Neural cell (in vitro differentiated cells): ENCODE data around the gene SCFD1. TPM values are rescaled to one million over a fixed set of nuclear protein-coding genes. Genes with fewer than 3 reads are reported as not detected.

Experiments
- H2AFZ ChIP-seq: fragments of 200-600, 300-800 bp; sonication (generic), shearing (Covaris generic); 2 replicates; pipeline ENCODE4 v1.6.0; 2014; ENCODE audit warnings: low read depth, mild to moderate bottlenecking, antibody characterized with exemption, low read length, moderate library complexity
- H3F3A ChIP-seq: fragments of 200-600 bp; shearing (Covaris generic); 2 replicates; pipeline ENCODE4 v1.6.1; 2016; ENCODE audit warnings: mild to moderate bottlenecking, moderate library complexity, mixed read lengths, antibody characterized with exemption, low read length; ENCODE audit not compliant: insufficient read depth, poor library complexity, severe bottlenecking
- H3K27ac ChIP-seq: fragments of 200-600, 300-800 bp; sonication (generic), shearing (Covaris generic); 2 replicates; pipeline ENCODE4 v1.5.1; 2014; ENCODE audit warnings: mild to moderate bottlenecking, low read length, moderate library complexity
- H3K27me3 ChIP-seq: fragments of 300-800, 200-600 bp; sonication (generic), shearing (Covaris generic); 2 replicates; pipeline ENCODE4 v1.6.0; 2014; ENCODE audit warnings: mild to moderate bottlenecking, low read depth, low read length, moderate library complexity; ENCODE audit not compliant: insufficient read depth
- H3K36me3 ChIP-seq: fragments of 300-800, 200-600 bp; sonication (generic), shearing (Covaris generic); 2 replicates; pipeline ENCODE4 v1.5.1; 2014; ENCODE audit warnings: mild to moderate bottlenecking, antibody characterized with exemption, low read length, moderate library complexity; ENCODE audit not compliant: insufficient read depth
- H3K4me2 ChIP-seq: fragments of 300-800, 200-600 bp; sonication (generic), shearing (Covaris generic); 2 replicates; pipeline ENCODE4 v1.6.0; 2014; ENCODE audit warnings: mild to moderate bottlenecking, low read length
- H3K4me3 ChIP-seq: fragments of 300-800, 200-600 bp; sonication (generic), shearing (Covaris generic); 2 replicates; pipeline ENCODE4 v1.5.1; 2014; ENCODE audit warnings: mild to moderate bottlenecking, low read length, moderate library complexity
- H3K79me2 ChIP-seq: fragments of 200-600 bp; shearing (Covaris generic); replicated peaks from 2 replicates; pipeline ENCODE4 v1.6.0; 2014; ENCODE audit warnings: mild to moderate bottlenecking, low read length, moderate library complexity; ENCODE audit not compliant: insufficient read depth
- H3K9ac ChIP-seq: fragments of 300-800, 200-600 bp; sonication (generic), shearing (Covaris generic); 2 replicates; pipeline ENCODE4 v1.6.1; 2016; ENCODE audit warnings: mild to moderate bottlenecking, low read length, mixed read lengths
- H3K9me2 ChIP-seq: fragments of 200-600 bp; shearing (Covaris generic); 2 replicates; pipeline ENCODE4 v1.6.1; 2016; ENCODE audit warnings: mild to moderate bottlenecking, low read length, mixed read lengths; ENCODE audit not compliant: insufficient read depth
- H3K9me3 ChIP-seq: fragments of 200-600, 300-800 bp; sonication (generic), shearing (Covaris generic); 2 replicates; pipeline ENCODE4 v1.6.1; 2016; ENCODE audit warnings: mild to moderate bottlenecking, mixed run types, low read length, moderate library complexity, mixed read lengths
- H4K20me1 ChIP-seq: fragments of 200-600 bp; shearing (Covaris generic); 2 replicates; pipeline ENCODE4 v1.6.1; 2016; ENCODE audit warnings: mild to moderate bottlenecking, mixed run types; ENCODE audit not compliant: insufficient read depth
- EP300 ChIP-seq: fragments of 450-650 bp; conservative IDR thresholded peaks from 2 replicates; pipeline ENCODE4 v1.6.1; 2014; ENCODE audit warnings: antibody characterized with exemption, mild to moderate bottlenecking, moderate library complexity; ENCODE audit not compliant: poor library complexity, severe bottlenecking
- EZH2 ChIP-seq: fragments of 200-600, 300-800 bp; shearing (Covaris generic), sonication (generic); IDR thresholded peaks from 2 replicates; pipeline ENCODE4 v1.6.1; 2014; ENCODE audit warnings: antibody characterized with exemption, low read length, borderline replicate concordance, mild to moderate bottlenecking; ENCODE audit not compliant: insufficient read depth, poor library complexity, severe bottlenecking
- MXI1 ChIP-seq: fragments of 450-650 bp; conservative IDR thresholded peaks from 2 replicates; pipeline ENCODE4 v1.6.1; 2014; ENCODE audit warnings: antibody characterized with exemption, mild to moderate bottlenecking; ENCODE audit not compliant: poor library complexity, severe bottlenecking
- POLR2AphosphoS5 ChIP-seq: IDR thresholded peaks from 2 replicates; pipeline ENCODE4 v1.6.1; 2012
- RAD21 ChIP-seq: fragments of 450-650 bp; conservative IDR thresholded peaks from 2 replicates; pipeline ENCODE4 v1.6.1; 2014; ENCODE audit warnings: antibody characterized with exemption, mild to moderate bottlenecking, moderate library complexity
- SMC3 ChIP-seq: fragments of 450-650 bp; conservative IDR thresholded peaks from 2 replicates; pipeline ENCODE4 v1.6.1; 2014; ENCODE audit warnings: antibody characterized with exemption, mild to moderate bottlenecking, moderate library complexity; ENCODE audit not compliant: poor library complexity
- TAF1 ChIP-seq: IDR thresholded peaks from 2 replicates; pipeline ENCODE4 v1.6.1; 2012; ENCODE audit warnings: low read depth
- polyA plus RNA-seq: library from polyadenylated mRNA; depleted of rRNA; stranded (reverse); fragments of >200 nt; gene quantifications from 2 replicates; pipeline ENCODE4 v1.2.3, GENCODE V29; 2014
- TF ChIP-seq, protein P1 (sequence below): IDR thresholded peaks from 2 replicates; pipeline ENCODE4 v1.6.1; 2012; ENCODE audit warnings: borderline replicate concordance
- TF ChIP-seq, protein P2 (sequence below): fragments of 450-650 bp; IDR thresholded peaks from 2 replicates; pipeline ENCODE4 v1.5.1; 2014; ENCODE audit warnings: antibody characterized with exemption, mild to moderate bottlenecking, moderate library complexity; ENCODE audit not compliant: poor library complexity, severe bottlenecking

The SCFD1 gene
- polyA plus RNA-seq, 1 donor from 2014 or later: 99.4 TPM

DNA sequence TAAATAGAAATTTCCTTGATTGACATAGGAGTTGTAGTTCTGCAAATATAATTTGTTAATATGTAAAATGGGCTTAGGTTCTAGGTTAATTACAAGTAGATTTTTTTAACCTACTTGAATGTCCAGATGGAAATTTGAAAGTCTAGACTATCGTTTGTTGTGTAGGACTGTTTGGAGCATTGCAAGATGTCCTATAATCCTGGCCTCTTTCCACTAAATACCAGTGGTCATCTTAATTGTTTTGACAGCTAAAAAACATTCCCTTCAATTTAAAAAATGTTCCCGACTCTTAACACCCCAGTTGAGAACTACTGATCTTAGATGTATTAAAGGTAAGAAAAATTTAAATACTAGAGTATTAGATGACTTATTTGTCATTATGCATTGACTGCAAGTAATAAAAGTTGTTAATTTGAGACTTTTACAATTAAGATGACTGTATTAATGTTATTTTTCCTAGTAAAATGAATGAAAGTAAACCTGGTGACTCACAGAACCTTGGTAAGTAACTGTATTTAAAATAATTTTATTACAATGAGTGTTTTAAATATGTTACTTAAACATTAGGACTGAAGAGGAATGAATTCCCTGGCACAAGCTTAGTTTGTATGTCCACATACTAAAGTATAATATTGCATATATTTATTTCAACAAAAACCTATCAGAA lies 41.4 kb upstream of the SCFD1 start:
- Histone ChIP-seq H3K9ac (no peak overlapping the region), H3K79me2 (peaks cover 65% of the 10 kb centered on the region), H3K36me3 (peaks cover 13% of the 10 kb centered on the region), H3K27ac (no peak overlapping the region), H4K20me1 (no peaks in the 10 kb centered on the region), H3K4me3 (no peak overlapping the region), H3K9me2 (no peaks in the 10 kb centered on the region), H2AFZ (no peak overlapping the region), H3K9me3 (no peaks in the 10 kb centered on the region), H3K4me2 (no peak overlapping the region), H3K27me3 (no peaks in the 10 kb centered on the region), H3F3A (no peaks in the 10 kb centered on the region)
- no peak for TF ChIP-seq EZH2
- TF ChIP-seq TAF1: no peak
- TF ChIP-seq RAD21: no peak
- TF ChIP-seq MXI1: no peak
- no peak for TF ChIP-seq EP300
- TF ChIP-seq POLR2AphosphoS5: no peak
- TF ChIP-seq, protein P1, sequence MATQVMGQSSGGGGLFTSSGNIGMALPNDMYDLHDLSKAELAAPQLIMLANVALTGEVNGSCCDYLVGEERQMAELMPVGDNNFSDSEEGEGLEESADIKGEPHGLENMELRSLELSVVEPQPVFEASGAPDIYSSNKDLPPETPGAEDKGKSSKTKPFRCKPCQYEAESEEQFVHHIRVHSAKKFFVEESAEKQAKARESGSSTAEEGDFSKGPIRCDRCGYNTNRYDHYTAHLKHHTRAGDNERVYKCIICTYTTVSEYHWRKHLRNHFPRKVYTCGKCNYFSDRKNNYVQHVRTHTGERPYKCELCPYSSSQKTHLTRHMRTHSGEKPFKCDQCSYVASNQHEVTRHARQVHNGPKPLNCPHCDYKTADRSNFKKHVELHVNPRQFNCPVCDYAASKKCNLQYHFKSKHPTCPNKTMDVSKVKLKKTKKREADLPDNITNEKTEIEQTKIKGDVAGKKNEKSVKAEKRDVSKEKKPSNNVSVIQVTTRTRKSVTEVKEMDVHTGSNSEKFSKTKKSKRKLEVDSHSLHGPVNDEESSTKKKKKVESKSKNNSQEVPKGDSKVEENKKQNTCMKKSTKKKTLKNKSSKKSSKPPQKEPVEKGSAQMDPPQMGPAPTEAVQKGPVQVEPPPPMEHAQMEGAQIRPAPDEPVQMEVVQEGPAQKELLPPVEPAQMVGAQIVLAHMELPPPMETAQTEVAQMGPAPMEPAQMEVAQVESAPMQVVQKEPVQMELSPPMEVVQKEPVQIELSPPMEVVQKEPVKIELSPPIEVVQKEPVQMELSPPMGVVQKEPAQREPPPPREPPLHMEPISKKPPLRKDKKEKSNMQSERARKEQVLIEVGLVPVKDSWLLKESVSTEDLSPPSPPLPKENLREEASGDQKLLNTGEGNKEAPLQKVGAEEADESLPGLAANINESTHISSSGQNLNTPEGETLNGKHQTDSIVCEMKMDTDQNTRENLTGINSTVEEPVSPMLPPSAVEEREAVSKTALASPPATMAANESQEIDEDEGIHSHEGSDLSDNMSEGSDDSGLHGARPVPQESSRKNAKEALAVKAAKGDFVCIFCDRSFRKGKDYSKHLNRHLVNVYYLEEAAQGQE: no peak
- TF ChIP-seq SMC3: no peak
- TF ChIP-seq, protein P2, sequence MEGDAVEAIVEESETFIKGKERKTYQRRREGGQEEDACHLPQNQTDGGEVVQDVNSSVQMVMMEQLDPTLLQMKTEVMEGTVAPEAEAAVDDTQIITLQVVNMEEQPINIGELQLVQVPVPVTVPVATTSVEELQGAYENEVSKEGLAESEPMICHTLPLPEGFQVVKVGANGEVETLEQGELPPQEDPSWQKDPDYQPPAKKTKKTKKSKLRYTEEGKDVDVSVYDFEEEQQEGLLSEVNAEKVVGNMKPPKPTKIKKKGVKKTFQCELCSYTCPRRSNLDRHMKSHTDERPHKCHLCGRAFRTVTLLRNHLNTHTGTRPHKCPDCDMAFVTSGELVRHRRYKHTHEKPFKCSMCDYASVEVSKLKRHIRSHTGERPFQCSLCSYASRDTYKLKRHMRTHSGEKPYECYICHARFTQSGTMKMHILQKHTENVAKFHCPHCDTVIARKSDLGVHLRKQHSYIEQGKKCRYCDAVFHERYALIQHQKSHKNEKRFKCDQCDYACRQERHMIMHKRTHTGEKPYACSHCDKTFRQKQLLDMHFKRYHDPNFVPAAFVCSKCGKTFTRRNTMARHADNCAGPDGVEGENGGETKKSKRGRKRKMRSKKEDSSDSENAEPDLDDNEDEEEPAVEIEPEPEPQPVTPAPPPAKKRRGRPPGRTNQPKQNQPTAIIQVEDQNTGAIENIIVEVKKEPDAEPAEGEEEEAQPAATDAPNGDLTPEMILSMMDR: no peak

GRCh38 chr14:30581283-30581625 lies 40.9 kb upstream of the SCFD1 start:
- no peaks in the 10 kb centered on the region for H3K27me3 ChIP-seq
- no peak overlapping the region for H3K4me3 ChIP-seq
- no peaks in the 10 kb centered on the region for H3K9me2 ChIP-seq
- TF ChIP-seq POLR2AphosphoS5 (no peak), RAD21 (no peak), TAF1 (no peak), MXI1 (no peak), EZH2 (no peak), EP300 (no peak), SMC3 (no peak)
- TF ChIP-seq, protein P1: no peak
- TF ChIP-seq, protein P2: no peak
- H2AFZ ChIP-seq: no peak overlapping the region
- peaks cover 18% of the 10 kb centered on the region for H3K36me3 ChIP-seq
- H3K4me2 ChIP-seq: no peak overlapping the region
- H3K9ac ChIP-seq: no peak overlapping the region
- no peaks in the 10 kb centered on the region for H4K20me1 ChIP-seq
- no peaks in the 10 kb centered on the region for H3F3A ChIP-seq
- peaks cover 70% of the 10 kb centered on the region for H3K79me2 ChIP-seq
- no peak overlapping the region for H3K27ac ChIP-seq
- H3K9me3 ChIP-seq: no peaks in the 10 kb centered on the region
